Muscle layer of duodenum (tissue), 2 donors: ENCODE data around the gene SIK1.

ENCODE experiments used
- H3K27ac ChIP-seq: one replicate; pipeline ENCODE4 v1.7.0; 2013; ENCODE audit warnings: mild to moderate bottlenecking, low read length
- H3K27me3 ChIP-seq: one replicate; pipeline ENCODE4 v1.7.0; 2013; ENCODE audit warnings: low read depth, mild to moderate bottlenecking, control low read depth, low read length
- H3K36me3 ChIP-seq, 2 donors: one replicate each; pipeline ENCODE4 v1.7.0; 2013; ENCODE audit warnings: low read length in 2 of 2, control low read depth in 1 of 2, mild to moderate bottlenecking in 1 of 2; ENCODE audit not compliant: insufficient read depth in 2 of 2, control insufficient read depth in 1 of 2
- H3K4me1 ChIP-seq, 2 donors: one replicate each; pipeline ENCODE4 v1.7.0; 2013; ENCODE audit warnings: low read length in 2 of 2, mild to moderate bottlenecking in 2 of 2, control low read depth in 1 of 2, moderate library complexity in 1 of 2; ENCODE audit not compliant: insufficient read depth in 2 of 2, control insufficient read depth in 1 of 2
- H3K4me3 ChIP-seq, 2 donors: one replicate each; pipeline ENCODE4 v1.7.0; 2013; ENCODE audit warnings: low read length in 2 of 2, low read depth in 1 of 2, mild to moderate bottlenecking in 1 of 2
- H3K9me3 ChIP-seq, 2 donors: one replicate each; pipeline ENCODE4 v1.7.0; 2013; ENCODE audit warnings: low read length in 2 of 2, control low read depth in 1 of 2, mild to moderate bottlenecking in 1 of 2; ENCODE audit not compliant: control insufficient read depth in 1 of 2
- donor health status: healthy.

Gene SIK1

DNA sequence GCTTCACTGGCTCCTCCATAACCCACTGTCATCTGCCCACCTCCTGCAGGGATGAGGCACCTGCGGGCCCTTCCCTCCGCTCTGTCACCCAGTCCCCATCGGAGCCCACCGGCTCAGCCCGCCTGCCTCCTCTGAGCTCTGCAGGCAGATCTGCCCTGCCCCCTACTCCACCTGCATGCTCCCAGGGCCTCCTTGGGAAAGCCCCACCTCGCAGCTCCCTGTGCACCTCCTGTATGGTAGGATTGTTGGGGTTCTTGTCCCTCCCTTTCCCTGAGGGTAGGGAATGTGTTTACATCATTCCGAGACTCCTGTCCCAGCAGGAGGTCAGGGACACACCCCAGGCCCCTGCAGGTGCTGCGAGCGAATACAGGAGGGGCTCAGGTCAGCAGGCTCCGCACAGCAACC lies 50.5 kb downstream of the SIK1 start:
- H3K27me3 ChIP-seq, result no peaks in the 10 kb centered on the region
- no peaks in the 10 kb centered on the region for H3K4me1 ChIP-seq
- no peaks in the 10 kb centered on the region for H3K36me3 ChIP-seq
- H3K9me3 ChIP-seq, result no peaks in the 10 kb centered on the region
- no peak overlapping the region for H3K27ac ChIP-seq
- no peak overlapping the region for H3K4me3 ChIP-seq

DNA sequence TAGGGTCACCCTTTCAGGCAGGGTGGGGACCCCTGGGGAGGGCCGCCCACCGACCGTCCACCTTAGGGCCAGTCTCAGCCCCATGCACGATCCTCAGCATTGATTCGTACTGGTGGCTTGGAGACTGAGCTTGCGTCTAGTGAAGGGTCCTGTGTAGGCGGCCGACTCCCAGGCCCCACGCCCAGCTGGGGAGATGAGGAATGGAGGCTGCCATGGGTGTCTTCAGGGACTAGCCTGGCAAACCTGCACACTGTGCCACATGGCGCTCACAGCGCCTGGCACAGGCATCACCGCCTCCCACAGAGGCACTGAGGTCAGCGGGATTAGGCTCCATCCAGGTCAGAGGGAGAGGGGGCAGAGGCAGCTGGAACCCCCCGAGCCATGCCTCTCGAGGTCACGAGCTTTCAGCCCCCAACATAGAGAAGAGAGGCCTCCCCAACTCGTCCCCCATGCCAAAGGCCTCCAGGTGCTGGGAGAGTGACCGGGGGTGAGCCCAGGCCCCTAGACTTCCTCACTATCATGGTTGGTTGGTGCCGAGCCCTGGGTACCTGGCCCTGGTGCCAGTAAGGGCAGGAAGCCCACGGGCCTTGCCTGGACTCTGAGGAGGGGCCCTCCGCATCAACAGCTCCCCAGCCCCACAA lies 51.0 kb downstream of the SIK1 start:
- Histone ChIP-seq H3K9me3 (no peaks in the 10 kb centered on the region), H3K27me3 (no peaks in the 10 kb centered on the region), H3K4me3 (no peak overlapping the region), H3K27ac (no peak overlapping the region), H3K4me1 (no peaks in the 10 kb centered on the region), H3K36me3 (no peaks in the 10 kb centered on the region)

DNA sequence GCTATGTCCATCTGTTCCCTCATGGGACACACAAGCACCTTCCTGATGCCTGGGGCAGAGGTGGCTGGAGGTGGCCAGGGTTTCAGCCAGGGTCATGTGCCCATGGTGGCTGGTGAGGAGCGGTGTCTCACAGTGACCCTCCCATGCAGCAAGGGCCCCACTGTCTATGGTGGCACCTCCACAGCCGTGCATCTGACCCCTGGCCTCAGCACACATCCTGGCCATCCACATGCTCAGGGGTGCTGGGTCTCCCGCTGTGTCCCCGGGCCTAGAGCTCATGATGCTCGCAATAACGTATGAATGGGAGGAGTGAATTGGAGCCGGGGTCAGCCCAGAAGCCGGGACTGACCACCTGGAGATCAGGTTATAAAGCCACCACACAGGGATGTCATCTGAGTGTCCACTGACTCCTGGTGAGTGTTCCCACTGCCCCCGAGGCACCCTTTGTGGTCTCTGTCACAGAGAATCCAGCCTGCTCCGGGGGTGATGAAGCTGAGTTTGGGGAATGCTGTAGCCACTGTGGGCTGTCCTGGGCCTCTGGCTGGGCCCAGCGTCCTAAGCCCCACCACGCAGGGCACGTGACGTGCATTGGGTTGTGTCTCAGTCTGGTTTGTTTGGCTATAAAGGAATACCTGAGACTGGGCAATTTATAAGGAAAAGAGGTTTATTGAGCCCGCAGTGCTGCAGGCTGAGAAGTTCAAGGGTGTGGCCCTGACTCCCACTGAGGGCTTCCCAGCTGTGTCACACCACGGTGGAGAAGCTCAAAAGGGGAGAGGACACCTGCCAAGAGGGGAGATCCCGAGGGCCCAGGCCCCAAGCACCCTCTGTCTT lies 51.7 kb downstream of the SIK1 start:
- no peak overlapping the region for H3K4me3 ChIP-seq
- no peak overlapping the region for H3K27ac ChIP-seq
- H3K36me3 ChIP-seq, result no peaks in the 10 kb centered on the region
- H3K9me3 ChIP-seq, result no peaks in the 10 kb centered on the region
- no peaks in the 10 kb centered on the region for H3K4me1 ChIP-seq
- no peaks in the 10 kb centered on the region for H3K27me3 ChIP-seq

- H3K27ac ChIP-seq, result no peak overlapping the region
- H3K36me3 ChIP-seq, result no peaks in the 10 kb centered on the region
- peaks cover 0 to 4% of the 10 kb centered on the region in 2 donors for H3K4me1 ChIP-seq
These were observed 52.6 kb downstream of the SIK1 start for GRCh38 chr21:43374228-43374885.

DNA sequence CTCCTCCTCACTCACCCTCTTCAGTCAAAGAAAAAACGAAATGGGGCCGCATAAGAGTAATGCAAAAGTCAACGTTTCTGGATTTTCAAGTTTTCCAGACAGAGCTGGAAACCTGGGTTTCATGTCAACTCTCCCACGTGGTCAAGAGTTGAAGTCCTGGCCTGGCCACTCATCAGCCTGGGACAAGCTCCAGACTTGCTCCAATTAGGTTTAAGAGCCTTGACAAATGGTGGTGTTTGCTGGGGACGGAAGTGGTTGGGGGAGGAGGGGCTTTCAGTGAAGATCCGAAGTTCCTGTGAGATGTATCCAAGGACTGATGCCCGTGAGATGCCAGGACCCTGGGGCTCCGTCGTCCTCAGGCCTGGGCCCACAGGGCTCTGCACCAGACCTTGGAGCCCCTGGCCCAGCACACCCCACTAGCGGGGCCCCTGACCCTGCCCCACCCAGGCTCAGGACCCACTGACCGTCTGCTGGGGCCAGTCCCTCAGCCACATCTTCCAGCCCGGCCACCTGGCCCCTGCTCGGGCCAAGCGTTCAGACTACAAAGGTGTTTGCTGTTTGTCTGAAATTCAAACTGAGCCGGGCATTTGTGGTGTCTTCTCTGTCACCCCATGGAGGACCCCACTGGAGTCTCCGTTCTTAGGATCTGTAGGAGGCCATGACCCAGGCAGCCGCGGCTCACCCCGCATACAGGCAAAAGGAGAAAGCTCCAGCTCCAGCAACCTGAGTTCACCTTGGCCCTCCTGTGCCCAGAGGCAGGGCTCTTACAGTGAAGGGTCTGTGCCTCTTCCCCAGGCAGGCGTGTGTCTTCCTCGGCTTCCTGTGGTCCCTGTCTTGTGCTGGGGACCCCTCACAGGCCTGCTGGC lies 53.3 kb downstream of the SIK1 start:
- Histone ChIP-seq H3K27me3 (no peaks in the 10 kb centered on the region), H3K9me3 (no peaks in the 10 kb centered on the region), H3K36me3 (no peaks in the 10 kb centered on the region), H3K4me3 (no peak overlapping the region), H3K4me1 (peaks cover 0 to 4% of the 10 kb centered on the region in 2 donors), H3K27ac (no peak overlapping the region)

More at GRCh38 chr21:43374228-43374885, 52.6 kb downstream of the SIK1 start:
- no peaks in the 10 kb centered on the region for H3K27me3 ChIP-seq
- no peaks in the 10 kb centered on the region for H3K9me3 ChIP-seq
- H3K4me3 ChIP-seq, result no peak overlapping the region

DNA sequence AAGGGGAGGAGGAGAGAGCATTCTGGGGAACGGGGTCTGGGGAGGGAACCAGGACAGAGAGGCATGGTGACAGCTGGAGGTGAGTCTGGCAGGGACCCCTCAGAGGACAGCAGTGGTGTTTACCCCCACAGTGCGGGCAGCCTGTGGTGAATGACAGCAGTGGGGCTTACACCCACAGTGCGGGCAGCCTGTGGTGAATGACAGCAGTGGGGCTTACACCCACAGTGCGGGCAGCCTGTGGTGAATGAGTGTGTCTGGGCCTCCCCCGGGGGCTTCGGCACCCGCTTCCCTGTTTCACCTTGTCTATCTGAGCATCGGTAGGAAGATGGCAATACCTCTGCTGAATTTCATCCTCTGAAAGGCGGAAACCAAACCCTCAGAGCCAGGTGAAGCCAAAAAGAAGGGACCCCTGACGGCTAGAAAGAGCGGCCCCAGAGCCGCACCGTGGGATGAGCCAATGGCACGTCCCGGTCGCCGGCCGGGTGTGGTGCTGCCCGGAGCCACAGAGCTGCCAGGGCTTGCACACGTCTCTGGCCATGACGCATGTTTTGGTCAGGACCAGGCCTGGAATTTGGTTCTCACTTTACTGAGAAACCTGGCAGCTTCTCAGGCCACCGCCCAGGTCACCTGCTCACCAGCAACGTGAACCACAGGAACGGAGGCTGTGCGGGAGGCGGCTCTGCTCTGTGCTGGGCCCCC lies 54.1 kb downstream of the SIK1 start:
- H3K4me1 ChIP-seq, result peaks cover 0 to 4% of the 10 kb centered on the region in 2 donors
- no peaks in the 10 kb centered on the region for H3K9me3 ChIP-seq
- no peak overlapping the region for H3K27ac ChIP-seq
- H3K4me3 ChIP-seq, result no peak overlapping the region
- no peaks in the 10 kb centered on the region for H3K27me3 ChIP-seq
- no peaks in the 10 kb centered on the region for H3K36me3 ChIP-seq

DNA sequence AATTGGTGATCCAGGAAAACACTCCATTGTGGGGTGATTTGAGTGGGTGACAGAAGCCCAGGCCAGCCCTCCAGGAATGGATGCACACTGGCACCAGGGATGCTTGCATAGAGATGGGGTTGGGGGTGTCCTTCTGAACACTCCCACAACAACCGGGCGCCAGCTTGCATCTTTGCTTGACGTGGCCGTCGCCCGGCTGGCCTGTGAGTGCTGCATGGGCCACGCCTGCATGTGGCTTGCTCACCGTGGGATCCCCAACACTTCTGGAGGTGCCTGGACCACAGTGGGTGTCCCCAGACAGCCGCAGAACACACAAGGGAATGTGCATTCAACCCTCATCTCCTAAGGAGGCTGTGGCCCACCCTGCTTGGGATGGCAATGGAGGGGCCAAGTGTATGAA lies 55.1 kb downstream of the SIK1 start:
- H3K4me1 ChIP-seq, result peaks cover 0 to 4% of the 10 kb centered on the region in 2 donors

DNA sequence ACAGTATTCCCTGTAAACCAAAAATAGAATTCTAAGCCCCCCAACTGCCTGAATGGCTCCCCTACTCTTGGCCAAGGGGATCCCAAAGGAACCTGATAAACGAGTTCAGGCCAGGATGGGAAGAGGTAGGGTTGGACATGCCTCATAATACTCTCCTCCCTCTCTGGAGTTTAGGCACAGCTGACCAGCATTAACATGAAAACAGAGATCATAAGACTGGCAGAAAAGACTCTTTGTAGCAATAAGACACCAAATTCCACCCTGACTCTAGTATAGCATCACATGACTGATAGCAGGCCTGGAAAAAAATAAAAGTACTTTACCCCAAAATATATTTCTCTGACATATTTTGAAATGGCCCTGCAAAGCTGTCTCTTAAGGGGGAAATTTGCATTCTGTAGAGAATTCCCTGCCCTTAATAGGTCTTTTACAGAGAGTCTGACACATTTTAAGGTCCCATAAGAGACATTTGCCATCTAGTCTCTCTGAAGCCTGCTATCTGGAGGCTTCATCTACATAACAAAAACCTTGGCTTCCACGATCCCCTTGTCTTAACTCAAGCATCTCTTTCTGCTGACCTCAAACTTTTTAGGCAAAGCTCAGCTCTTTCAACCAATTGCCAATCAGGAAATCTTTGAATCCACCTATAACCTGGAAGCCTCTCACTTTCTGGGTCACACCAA lies 55.9 kb downstream of the SIK1 start:
- H3K36me3 ChIP-seq, result no peaks in the 10 kb centered on the region
- no peak overlapping the region for H3K27ac ChIP-seq
- no peaks in the 10 kb centered on the region for H3K9me3 ChIP-seq
- no peak overlapping the region for H3K4me3 ChIP-seq
- no peaks in the 10 kb centered on the region for H3K27me3 ChIP-seq
- H3K4me1 ChIP-seq, result peaks cover 0 to 4% of the 10 kb centered on the region in 2 donors

More for the DNA sequence above, 55.1 kb downstream of the SIK1 start:
- Histone ChIP-seq H3K9me3 (no peaks in the 10 kb centered on the region), H3K27me3 (no peaks in the 10 kb centered on the region), H3K27ac (no peak overlapping the region), H3K4me3 (no peak overlapping the region), H3K36me3 (no peaks in the 10 kb centered on the region)

DNA sequence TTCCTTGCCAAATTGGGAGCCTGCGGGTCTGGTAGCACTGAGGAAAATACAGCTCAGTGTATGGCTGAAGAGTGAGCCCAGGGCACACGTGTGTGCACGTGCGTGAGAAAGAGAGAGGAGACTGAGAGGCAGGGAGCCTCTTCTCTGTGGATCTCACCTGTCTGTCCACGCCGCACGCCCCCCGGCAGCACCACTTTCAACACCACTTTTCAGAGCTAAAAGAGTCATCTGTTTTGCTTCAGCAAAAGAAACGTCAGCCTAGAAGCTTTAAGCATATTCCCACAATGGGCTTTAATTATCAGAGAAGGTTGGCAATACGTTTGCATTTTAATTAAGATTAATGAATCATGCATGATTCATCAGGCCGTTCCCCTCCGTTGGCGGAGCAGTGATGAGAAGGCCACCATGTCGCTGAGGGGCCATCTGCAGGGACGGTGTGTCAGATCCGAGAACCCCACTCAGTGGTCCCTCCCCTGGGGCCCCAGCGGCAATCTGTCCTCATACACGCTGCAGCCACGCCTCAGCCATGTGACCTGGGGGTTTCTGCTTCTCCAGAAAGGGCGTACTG lies 56.8 kb downstream of the SIK1 start:
- no peaks in the 10 kb centered on the region for H3K9me3 ChIP-seq
- no peaks in the 10 kb centered on the region for H3K27me3 ChIP-seq
- H3K36me3 ChIP-seq, result no peaks in the 10 kb centered on the region
- H3K27ac ChIP-seq, result no peak overlapping the region
- no peak overlapping the region for H3K4me3 ChIP-seq
- peaks cover 0 to 4% of the 10 kb centered on the region in 2 donors for H3K4me1 ChIP-seq

- Histone ChIP-seq H3K4me1 (peaks cover 0 to 4% of the 10 kb centered on the region in 2 donors), H3K27ac (no peak overlapping the region), H3K27me3 (no peaks in the 10 kb centered on the region), H3K4me3 (no peak overlapping the region), H3K36me3 (no peaks in the 10 kb centered on the region), H3K9me3 (no peaks in the 10 kb centered on the region)
These were observed 57.3 kb downstream of the SIK1 start for GRCh38 chr21:43369596-43370090.
